Activated CD4-positive, CD25-positive, alpha-beta regulatory T cell treated with anti-CD3 and anti-CD28 coated beads, Interleukin-2, amount 50 U/mL, for 24 hours (primary cell): ENCODE data around the gene SPATA16.
"Not testable (repeated sequence)": the region's sequence is repeated elsewhere in the genome, so short reads cannot be mapped to it uniquely, and the experiment has no call there.

Experiments used
- ATAC-seq, 2 donors: fragments of 150-1000 bp; cut with Tn5 transposase; one replicate each; pipeline ENCODE4 v1.10.0; 2021; ENCODE audit warnings: mild to moderate bottlenecking in 1 of 2, moderate library complexity in 1 of 2

SPATA16 gene, protein sequence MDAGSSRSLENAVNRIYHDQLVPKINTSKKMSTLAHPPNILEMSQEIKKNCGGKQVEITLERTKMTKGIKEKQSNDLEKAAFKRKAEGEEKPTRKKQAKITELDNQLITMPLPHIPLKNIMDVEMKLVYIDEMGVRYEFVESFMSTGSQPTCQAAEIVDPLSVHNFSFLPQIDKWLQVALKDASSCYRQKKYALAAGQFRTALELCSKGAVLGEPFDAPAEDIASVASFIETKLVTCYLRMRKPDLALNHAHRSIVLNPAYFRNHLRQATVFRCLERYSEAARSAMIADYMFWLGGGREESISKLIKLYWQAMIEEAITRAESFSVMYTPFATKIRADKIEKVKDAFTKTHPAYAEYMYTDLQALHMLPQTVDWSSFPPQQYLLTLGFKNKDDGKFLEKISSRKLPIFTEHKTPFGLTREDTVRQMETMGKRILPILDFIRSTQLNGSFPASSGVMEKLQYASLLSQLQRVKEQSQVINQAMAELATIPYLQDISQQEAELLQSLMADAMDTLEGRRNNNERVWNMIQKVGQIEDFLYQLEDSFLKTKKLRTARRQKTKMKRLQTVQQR

DNA sequence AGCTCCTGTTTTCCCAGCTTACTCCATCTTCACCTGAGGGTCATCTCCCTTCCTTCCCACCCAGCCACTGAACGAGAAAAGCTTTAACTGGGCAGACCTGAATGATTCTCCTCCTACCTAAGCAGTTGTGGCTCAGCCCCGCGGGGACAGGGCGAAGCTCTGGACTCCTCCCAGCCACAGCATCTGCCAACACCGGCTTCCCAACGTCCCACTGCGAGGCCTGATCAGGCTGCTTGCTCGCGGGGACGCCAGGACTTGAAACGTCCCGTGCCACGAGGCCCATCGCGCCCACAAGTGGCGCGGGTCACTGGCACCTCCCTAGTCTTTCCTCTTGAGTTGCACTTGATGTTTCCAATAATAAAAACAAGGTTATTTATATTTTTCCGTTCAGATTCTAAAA, at the start of gene SPATA16:
Gene SPATA16, minus strand, starts transcription at position 250 of the 400 bp plus-strand sequence. CDS start 23,504 bp downstream, outside the sequence.
- ATAC-seq: no peak

DNA sequence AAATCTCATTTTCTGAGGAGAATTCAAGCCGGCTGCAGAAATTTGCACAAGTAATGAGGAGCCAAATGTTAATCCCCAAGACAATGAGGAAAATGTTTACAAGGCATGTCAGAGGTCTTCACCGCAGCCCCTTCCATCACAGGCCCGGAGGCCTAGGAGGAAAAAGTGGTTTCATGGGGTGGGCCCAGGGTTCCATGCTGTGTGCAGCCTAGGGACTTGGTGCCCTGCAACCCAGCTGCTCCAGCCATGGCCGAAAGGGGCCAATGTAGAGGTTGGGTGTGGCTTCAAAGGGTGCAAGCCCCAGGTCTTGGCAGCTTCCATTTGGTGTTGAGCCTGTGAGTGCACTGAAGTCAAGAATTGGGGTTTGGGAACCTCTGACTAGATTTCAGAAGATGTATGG, 42.0 kb upstream of the SPATA16 start:
- ATAC-seq: not testable (repeated sequence)

DNA sequence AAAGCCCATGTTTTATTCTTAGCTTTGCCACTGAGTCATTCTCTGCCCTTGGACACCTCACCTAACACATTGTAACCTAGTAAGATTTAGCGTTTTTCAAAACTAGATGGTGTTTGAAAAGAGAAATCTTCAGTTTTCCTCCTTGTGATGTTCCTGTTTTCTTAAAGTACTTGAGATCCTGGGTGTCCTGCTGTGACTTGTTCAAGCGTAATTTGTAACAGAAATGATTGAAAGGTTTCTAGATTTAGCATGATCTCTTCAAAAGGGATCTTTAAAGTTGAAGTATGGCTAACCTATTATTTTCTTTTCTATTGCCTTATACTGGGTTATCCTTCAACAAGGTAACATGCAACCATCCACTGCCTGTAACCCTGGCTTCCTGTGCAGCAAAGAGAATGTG, 32.6 kb upstream of the SPATA16 start:
- ATAC-seq: no peak

DNA sequence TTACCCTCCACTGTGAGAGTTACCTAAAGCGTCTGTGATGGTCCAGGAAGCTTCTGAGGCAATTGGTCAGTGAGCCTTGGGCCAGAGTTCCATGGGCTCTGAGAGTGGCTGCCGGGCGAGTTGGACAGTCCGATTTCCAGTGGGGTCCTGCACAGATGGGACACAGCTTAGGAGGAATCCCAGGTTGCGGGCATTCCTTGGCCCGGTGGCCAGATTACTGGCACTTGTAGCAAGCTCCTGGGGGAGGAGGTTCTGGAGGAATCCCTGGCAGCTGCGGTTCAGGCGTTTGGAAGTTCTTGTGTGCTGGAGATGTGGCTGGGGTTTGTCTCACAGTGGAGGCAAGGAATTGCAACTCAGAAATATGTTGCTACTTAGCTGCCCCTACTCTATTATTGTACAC, 18.1 kb upstream of the SPATA16 start:
- not testable (repeated sequence) for ATAC-seq

DNA sequence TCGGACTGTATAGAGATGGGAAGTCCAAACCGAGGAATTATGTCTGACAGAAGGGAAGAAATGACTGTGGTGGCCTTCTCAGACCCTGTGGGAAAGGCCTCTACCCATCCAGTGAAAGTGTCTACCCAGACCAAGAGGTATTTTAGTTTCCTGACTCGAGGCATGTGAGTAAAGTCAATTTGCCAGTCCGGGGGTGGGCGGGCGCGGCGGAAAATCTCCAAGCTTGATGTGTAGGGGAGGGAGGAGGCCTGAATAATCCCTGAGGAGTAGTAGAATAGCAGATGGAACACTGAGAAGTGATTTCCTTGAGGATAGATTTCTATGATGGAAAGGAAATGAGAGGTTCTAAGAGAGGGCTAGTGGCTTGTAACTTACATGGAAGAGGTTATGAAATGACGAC, 15.5 kb upstream of the SPATA16 start:
- not testable (repeated sequence) for ATAC-seq

DNA sequence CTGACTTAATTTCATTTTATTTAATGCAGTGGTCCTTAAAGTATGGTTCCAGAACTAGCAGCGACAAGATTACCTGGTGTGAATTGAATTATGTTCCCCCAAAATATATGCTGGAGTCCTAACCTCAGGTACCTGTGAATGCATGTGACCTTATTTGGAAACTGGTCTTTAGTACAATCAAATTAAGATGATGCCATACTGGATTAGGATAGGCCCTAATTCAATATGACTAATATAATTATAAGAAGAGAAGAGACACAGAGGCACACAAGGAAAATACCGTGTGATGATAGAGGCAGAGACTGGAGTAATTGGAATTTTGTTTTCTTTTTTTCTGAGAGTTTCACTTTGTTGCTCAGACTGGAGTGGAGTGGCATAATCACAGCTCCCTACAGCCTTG, 12.6 kb upstream of the SPATA16 start:
- no peak for ATAC-seq

DNA sequence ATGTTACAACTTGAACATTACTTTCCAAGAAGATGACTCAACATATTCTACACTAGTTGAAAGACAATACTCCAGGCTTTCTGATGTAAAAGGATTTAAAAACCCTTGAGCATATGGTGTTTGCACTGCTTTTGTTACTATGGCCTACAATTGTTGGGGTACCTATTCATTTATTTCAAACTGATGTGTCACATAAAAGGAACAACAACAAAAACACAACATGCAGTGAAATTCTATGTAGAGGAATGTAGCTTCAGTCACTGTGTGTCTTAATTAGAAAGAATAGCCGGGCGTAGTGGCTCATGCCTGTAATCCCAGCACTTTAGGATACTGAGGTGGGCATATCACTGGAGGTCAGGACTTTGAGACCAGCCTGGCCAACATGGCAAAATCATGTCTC, 1.6 kb downstream of the SPATA16 start:
- no peak for ATAC-seq

DNA sequence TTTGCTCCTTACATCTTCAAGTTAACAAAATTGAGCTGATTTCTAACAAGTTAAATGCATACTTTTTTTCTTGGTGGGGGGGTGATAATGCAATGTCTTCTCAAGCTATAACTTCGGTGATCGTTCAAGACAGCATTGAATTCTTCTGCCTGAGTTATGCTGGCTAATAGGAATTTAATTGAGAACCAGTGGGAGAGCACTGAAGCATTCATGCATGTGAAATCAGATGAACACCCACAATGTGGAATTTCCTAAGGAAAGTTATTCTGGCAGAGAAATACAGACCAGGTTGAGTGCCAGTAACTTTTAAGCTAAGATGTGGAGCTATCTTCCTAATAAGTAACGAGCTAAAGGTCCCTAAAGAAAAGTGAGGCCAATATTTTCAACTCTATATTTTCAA, 3.0 kb downstream of the SPATA16 start:
- ATAC-seq: no peak

DNA sequence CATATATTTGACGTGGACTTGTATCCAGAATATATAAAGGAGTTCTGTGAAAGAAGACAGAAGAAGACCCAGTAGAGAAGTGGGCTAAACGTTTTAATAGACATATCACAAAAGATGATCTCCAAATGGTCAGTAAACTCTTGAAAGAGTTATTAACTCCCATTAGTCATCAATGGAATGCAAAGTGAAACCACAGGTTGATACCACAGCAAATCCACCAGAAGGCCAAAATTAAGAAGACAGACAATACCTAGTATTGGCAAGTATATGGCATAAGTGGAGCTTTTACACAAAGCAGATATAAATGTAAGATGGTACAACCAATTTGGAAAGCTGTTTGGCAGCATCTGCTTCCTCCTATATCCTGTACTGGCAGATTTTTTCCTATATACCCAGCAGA, 6.0 kb downstream of the SPATA16 start:
- ATAC-seq: no peak

DNA sequence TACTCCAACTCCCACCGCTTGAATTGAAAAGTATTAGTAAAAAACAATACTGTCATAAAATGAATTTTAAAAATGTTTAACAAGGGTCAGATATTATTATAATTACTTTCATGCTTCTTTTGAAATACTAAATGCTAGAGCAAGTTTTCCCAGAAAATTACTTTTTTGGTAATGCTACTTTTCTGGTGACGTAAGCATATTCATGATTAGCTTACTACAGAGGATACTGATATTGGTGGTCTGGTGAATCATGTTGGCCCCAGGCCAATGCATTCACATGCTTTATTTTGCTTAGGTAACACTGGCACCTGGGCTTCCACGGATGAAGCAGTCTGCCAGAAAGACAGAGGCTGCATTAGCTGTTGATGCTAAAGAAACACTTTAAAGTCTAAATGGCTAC, 12.4 kb downstream of the SPATA16 start:
- no peak for ATAC-seq

DNA sequence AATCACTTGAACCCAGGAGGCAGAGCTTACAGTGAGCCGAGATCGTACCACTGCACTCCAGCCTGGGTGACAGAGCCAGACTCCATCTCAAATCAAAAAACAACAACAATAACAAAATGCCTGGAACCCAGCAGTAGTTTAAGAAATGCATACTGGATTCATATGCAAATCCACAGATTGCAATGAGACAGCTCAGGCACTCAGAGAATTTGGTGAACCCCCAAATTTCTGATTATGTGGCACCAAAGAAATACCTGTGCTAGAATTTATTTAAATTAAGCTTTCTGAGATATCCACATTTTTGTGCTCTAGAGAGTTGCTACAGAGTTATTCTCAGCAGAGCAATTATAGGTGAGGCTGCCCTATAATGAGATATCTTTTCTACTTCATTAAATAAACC, 29.7 kb downstream of the SPATA16 start:
- ATAC-seq: no peak

DNA sequence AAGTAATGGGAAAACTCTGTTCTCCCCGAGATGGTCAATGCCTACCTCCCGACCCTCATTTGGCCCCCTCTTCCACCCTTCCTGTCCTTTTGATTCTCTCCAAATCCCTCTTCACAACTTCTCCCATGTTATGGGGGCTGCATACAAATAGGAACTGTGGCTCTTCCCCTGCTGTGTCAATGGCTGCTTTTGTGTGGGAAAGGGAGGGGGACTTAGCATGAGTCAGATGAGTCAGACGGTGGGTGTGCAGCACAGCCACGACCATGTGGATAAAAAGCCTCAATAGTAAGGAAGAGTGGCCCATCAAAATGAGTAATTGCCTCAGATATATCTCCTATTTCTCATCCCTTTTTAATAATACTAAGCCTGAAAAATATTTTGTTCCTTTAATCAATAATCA, 31.9 kb downstream of the SPATA16 start:
- ATAC-seq: no peak

DNA sequence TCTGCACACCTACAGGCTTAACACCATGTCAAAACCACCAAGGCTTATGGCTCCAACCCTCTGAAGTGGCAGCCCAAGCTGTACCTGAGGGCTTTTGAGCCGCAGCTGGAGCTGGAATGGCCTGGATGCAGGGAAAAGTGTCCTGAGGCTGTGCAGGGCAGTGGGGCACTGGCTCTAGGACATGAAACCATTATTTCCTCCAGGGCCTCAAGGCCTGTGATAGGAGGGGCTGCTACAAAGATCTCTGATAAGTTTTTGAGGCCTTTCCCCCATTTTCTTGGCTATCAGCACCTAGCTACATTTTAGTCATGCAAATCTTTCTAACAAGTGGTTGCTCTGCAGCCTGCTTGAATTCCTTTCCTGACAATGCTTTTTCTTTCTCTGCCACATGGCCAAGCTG, 37.6 kb downstream of the SPATA16 start:
- ATAC-seq: no peak

DNA sequence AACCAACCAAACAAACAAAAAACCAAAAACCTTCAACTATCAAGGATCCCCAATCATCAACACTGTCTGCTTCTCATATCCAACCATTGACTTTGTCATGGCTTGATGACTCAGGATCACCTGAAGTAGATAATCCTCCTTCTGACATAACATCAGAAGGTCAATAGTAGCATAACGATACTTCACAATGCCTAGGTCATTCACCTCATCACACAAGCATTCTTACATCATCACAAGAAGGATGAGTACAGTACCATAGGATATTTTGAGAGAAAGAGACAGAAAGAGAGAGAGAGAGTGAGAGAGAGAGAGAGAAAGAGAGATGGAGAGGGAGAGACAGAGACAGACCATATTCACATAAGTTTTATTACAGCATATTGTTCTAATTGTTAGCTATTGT, 42.1 kb downstream of the SPATA16 start:
- ATAC-seq: no peak

DNA sequence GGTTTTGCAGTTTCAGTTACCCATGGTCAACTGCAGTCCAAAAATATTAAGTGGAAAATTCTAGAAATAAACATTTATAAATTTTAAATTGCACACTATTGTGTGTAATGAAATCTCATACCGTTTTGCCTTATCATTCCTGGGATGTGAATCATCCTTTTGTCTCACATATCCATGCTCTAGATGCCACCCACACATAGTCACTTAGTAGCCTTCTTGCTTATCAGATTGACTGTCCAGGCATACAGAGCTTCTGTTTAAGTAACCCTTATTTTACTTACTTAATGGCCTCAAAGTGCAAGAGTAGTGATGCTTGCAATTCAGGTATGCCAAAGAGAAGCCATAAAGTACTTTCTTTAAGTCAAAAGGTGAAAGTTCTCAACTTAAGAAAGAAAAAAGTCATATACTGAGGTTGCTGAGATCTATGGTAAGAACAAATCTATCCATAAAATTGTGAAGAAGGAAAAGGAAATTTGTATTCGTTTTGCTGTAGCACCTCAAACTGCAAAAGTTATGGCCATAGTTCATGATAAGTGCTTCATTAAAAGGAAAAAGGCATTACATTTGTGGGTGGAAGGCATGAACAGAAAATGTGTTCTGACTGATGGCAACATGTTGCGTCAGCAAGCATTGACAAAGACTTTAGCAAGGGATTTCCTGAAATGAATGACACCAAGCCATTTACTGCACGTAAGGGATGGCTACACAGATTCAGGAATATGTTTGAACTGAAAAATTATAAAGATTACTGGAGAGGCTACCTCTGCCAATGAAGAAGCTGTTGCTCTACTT, 43.8 kb downstream of the SPATA16 start:
- ATAC-seq: no peak

DNA sequence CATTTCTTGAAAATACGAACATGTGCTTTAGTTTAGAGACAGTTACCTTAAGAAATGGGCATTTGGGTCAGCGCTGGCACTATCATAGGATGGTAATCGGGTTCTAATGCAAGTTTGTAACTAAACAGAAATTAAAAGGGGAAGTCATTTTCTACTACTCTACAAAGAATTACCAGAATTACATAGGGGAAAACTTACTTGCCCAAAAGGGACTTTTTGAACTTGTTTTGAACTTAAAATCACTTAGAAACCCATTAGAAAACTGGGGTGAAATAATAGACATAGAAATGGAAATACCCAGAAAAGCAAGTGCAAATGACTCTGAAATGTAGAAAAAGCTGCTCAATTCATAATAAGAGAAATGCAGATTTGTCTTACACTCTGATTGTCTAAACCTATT, 44.9 kb downstream of the SPATA16 start:
- no peak for ATAC-seq

DNA sequence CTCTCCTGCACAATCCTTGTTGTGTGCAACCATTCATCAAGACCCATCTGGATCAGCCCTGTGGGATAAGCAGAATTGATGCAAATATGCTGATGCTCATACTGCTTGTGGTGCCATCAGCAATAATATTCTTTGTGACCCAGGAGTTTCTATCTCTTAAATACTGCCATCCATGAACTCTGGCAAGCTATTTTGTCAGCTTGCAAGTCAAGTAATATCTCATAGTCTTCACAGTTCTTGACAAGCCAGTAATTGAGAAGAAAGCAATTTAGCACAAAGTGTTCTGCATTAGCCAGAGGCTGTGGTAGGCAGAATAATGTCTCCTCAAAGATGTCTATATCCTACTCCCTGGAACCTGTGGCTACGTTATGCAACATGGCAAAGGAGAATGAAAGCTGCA, 49.0 kb downstream of the SPATA16 start:
- no peak for ATAC-seq

DNA sequence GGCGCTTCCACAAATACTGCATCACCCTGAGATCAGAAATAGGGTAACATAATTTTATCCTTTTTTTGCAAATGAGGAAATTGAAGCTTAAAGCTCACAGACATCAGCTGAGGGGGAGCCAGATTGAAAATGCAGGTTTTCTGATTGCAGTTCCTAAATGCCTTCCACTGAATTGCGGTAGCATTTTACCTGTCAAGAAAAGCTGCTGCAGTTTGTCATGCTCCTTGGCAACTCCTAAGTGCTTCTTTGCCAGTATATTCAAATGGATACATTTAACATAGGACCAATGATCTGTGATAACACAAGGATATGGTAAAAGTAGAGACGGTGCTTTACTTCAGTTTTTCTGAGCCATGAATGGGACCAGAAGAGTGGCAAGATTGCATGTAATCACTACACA, 50.5 kb downstream of the SPATA16 start:
- no peak for ATAC-seq

DNA sequence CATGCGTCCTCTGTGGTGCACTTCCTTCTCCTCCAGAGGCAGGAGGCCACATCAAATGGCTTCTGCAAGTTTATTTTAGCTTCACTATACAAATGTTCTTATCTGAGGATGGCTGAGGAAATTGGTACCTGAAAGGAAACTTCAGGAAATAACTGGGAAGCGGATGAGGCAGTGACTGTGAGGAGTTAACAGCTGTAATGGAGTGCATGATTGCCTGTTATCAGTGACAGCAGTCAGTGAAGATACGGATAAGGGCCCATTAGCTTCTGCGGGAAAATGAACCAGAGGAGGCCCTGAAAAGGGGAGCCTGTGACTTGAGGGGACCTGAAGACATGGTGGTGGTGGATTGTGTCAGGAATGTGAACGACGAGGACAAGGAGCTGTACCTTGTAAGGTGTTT, 51.8 kb downstream of the SPATA16 start:
- no peak for ATAC-seq

DNA sequence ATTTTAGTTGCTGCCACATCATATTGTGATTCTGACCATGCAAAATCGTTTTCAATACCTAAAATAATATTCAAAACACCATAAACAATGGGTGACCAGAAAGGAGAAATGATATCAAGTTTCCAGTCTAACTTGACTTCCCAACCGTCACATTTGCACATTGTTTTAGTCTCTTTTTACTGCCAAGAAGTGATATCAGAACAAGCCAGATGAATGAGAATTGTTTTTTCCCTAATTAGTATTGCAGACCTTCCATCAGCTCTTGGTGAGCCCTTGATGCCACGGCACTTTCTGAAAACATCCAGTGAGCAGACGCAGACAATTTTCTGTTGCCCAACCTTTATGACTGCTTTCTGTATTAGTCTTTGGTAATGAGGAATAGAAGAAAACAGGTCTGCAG, 62.5 kb downstream of the SPATA16 start:
- ATAC-seq: no peak

DNA sequence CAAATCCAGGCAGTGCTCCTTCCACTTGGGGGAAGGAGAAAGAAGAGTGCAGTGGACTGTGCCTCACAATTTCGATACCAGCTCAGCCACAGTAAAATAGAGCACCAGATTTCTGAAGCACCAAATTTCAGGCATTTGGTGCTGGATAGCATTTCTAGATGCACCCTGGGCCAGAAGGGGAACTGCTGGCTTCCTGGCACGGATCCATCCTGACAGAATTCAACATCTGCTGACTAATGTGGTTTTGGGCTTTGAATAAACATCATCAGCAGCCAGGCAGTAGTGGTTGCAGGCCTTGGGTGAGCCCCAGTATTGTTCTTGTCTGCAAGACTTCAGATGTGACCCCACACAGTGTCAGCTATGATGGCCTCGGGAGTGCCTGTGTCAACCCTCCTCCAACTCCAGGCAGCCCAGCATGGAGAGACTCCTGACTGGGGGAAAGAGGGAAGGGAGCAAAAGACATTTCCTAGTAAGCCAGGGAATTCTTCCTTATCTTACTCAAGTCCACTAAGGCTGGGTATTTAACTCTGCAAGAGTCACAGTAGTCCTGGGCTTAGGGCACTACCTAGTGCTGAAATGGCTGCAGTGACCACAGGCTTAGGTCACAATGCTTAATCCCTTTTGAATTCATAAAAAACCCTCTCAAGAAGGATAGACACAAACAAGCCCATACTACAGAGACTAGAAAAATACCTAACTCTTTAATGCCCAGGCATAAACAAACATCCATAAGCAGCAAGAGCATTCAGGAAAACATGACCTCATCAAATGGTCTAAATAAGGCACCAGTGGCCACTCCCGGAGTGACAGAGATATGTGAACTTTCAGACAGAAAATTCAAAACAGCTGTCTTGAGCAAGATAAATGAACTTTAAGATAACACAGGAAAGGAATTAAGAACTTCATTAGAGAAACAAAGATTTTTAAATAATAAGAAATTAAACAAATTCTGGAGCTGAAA, 74.7 kb downstream of the SPATA16 start:
- no peak for ATAC-seq

DNA sequence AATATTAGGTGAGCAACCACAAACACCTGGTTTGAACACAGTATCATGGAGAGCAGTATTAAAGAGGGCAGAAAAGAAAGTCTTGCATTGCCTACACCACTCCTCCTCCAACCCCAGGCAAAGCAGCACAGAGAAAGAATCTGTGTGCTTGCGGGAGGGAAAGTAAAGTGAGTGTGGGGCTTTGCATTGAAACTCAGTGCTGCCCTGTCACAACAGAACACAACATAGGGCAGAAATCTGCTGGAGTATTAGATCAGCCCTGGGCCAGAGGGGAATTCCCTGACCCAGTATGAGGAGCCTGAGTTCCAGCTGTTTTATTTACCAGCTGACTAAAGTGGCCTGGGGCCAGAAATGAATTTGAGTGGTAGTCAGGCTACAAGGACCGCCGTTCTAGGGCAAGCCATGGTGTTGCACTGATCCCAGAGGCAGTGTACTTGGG, 75.5 kb downstream of the SPATA16 start:
- no peak for ATAC-seq

DNA sequence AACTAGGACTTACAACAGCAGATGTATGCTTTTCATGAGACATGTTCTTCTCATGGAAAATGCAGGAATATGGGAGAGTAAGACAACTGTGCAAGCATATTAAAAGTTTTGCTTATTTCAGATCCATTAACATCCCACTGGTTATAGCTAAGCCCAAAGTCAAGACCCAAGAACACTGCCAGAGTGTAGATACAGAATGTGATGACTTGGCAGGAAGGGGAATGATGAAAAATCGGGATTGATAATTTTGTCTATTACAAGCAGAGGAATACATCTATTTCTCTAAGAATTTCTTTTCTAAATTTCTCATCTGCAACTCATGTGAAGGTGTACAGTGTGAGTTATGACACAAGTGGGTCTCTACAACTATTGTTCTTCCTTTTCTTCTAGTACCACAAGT, 76.4 kb downstream of the SPATA16 start:
- ATAC-seq: no peak
